AG08395 (cell line): ENCODE measurements around the gene ADD3.
A peak's percentile ranks its signal among the peaks of the same experiment; 100 is the strongest.

Experiments
- DNase-seq: peaks from one replicate; pipeline ENCODE4 v3.0.0; 2012; ENCODE audit warnings: mixed read lengths, low spot score

Gene ADD3

DNA sequence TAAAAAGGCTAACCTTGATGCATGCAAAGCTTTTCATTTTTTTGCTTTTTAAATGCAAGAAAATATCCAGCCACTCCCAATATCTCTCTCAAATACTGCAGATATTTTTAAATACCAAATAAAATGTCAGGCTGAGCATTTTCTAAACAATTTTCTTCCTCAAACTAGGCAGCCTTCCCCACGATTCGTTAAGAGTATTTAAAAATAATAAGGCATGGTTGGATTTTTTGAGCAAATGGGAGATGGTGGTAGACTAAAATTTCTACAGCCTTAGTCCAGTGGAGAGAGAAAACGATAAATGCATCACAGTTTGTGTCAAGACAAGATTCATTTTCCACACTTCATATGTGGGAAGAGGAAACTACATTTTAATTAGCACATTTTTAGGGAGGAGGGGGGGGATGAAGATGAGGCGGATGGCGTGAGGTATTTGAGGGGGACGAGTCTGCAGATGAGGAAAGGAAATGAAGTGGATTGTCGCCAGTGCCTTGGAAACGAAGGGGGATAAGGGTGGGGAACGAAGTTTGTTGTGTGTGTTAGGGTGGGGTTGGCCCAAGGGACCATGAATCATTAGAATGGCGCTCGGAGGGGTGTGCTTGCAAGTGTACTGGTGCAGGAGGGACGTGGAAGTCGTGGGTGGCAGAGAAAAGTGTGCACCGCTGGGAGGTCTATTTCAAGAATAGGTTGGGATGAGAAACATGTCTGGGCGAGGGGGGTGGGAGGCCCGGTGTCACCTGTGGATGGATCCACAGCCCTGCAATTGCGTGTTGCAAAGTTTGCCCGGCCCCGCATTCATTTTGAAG, 1.2 kb upstream of the ADD3 start:
- peak; percentile 76 for DNase-seq

- DNase-seq, result peak; percentile 42
These were observed 553 bp upstream of the ADD3 start for GRCh38 chr10:110007161-110007700.

DNA sequence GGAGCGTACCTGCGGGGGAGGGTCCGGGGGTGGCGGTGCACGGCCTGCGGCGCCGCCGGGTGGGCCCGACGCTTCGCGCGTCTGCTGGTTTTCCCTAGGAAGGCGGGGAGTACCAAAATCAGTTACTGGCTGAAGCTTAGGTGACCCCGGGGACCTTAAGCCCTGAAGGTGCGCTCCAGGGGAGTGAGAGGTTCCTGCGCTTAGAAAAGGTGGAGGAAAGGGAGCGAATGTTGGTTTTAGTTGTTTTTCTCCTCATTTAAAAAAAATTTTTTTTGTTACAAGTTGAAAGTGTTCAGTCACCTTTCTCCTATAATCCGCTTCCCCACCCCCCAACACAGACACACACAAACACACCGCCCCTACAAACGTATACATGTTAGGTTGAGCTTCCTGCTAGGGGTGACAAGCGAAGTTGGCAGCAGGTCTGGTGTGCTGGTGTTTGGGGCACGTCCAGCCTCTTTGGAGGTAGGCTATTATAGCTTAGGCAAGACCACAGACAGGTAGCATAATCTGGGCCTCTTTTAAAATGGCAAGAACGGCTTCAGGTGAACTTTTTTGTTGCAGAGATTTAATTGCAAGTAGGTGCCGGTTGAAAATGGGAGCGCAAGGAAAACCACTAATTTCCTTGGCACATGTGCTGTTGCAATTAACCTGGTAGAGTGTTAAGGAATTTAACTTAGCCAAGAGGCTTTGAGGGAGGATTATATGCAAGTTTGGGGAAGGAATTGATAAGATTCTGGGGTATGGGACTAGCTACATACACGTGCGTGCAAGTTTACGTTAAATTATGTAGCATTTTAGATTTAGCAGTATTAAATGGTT, 945 bp downstream of the ADD3 start:
- no peak for DNase-seq

DNA sequence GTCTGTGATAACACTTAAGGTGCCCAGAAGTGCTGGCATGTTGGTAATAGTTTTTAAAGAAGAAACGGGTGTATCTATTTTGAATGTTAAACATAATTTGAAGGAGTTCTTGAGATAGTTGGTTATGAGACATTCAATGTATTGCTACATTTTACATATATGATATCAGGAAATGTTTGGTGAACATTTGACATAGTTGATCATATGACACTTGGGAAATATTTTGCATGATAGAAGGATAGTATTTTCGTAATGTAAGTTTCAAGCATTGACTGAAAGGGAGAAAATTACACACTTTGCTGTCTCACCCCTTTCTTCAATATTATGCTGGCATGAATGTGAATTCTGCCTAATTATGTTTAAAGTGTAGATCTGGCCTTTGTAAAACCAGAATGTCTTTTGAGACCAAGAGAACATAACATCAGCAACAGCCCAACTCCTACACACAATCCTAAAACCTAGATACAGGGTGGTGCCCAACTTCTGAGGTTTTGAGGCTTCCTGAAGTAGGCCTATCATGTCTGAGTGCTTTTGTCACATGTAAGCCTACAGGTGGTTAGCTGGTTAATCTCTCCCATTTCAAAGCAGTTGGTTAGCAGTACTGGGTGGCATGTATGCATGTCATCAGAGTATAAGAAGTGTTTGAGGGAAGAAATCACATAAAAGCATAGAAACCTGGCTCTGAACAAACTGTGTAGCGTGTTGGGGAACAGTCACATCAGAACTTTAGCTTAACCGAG, 2.1 kb downstream of the ADD3 start:
- DNase-seq, result no peak

GRCh38 chr10:110010486-110011378, 2.9 kb downstream of the ADD3 start:
- DNase-seq, result no peak

DNA sequence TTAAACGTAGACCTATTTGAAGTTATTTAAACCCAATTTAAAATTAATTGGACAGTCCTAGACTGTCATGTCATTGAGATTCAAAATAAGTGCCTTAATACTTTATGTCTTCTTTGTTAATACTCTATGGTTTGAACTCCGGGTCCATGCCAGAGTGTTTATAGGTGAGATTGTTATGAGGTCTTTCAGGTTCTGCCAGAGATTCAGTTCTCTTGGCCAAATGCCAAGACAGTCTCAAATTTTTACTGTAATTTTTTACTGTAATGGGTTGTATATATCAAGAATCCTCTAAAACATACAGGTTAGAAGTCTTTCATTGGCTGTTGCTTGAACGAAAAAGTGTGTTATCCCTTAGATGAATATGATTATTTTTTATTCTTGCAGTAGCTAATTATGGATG, 3.9 kb downstream of the ADD3 start:
- DNase-seq, result no peak

DNA sequence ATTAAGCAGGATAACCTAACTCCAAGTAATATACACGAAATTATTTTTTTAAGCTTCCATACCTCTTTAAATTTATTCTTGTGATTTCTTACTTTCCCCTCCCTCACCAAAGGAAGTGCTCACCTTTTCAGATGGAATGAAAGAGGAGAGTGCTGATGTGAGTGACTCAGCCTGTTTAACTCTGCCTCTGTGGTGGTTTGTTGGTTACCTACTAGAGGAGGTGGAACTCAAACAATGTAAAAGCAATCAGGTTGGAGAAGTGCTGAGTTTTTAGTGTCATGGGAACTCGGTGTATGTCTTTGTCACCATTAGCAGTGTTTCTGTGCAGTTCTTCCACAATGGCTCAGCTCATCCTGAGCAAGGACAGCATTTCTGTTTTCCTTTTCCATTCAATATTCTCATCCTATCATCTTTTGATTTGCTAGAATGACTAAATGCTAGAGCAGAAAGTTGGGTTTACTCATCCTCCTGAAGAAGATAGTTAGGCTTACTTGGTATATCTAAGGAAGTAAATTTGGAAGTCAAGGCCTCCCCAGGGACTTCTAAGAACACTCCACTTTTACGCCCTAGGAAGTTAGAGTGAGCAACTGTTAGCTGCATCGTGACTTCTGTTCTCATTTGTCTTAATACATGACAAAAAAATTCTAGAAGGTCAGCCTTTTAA, 6.0 kb downstream of the ADD3 start:
- no peak for DNase-seq

DNA sequence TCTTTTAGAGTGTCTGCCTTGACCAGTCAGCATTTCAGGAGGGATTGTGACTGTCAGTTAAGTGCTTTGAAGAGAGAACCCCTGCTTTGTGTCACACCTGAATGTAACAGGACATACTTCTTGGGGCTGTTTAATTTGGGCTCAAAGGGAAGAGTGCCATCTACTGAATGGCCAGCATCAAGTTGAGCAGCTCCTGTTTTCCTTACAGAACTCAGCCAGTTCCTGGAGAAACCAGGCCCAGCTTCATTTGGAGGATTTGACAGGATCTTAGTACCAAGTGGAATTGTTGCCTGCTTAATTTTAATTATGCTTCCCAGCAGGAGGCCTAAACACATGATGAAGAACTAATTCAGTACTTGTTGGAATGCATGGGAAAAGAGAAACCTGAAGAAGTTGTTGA, 8.3 kb downstream of the ADD3 start:
- peak; percentile 15 for DNase-seq

DNA sequence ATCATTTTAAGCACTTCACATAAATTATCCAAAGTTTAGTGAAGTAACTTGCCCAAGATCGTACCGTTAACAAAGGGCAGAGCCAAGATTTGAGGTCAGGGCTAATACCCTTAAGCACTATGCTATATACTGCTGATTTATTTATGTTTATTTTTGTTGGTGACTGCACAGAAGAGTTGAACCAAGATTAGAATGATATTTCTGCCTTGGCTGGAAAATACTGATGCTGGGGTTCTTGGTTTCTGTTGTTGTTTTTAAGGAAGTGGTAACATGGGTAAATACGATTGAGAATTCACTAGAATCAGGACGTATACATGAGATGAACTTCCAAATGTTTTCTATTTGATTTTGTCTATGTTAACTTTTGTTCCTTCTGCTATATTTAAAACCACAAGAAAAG, 9.3 kb downstream of the ADD3 start:
- DNase-seq, result no peak

DNA sequence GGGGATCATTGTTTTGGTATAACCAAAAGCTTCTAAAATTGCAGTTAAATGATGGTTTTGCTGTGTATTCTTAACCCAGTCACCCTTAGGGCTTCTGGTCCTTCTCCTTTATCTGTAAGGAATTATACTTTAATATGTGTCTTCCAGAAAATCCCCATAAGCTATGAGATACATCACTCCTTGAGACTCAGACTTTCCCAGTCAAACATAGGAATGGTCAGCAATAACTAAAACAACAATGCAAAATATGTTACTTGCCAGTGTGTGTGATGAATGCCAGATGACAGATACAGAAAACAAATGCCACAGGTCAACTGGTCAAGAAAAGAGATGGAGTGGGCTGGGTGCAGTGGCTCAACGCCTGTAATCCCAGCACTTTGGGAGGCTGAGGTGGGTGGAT, 10.1 kb downstream of the ADD3 start:
- no peak for DNase-seq

DNA sequence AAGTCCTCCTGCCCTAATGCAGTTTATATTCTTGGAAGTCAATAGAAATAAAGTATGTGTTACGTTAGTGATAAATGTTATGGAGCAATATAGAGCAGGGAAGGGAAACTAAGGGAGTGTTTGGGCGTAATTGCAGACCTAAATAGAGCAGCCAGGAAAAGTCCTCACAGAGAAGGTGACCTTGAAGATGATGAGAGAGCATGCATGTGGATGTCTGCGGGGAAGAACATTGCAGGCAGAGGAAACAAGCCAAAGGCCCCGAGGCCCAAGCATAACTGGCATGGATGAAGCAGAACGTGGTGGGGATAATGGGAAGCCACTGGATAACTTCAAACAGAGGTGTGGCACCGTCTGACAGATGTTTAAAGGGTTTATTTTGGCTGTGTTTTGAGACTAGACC, 12.5 kb downstream of the ADD3 start:
- DNase-seq, result no peak

- no peak for DNase-seq
These were observed 15.1 kb downstream of the ADD3 start for GRCh38 chr10:110022716-110023504.

DNA sequence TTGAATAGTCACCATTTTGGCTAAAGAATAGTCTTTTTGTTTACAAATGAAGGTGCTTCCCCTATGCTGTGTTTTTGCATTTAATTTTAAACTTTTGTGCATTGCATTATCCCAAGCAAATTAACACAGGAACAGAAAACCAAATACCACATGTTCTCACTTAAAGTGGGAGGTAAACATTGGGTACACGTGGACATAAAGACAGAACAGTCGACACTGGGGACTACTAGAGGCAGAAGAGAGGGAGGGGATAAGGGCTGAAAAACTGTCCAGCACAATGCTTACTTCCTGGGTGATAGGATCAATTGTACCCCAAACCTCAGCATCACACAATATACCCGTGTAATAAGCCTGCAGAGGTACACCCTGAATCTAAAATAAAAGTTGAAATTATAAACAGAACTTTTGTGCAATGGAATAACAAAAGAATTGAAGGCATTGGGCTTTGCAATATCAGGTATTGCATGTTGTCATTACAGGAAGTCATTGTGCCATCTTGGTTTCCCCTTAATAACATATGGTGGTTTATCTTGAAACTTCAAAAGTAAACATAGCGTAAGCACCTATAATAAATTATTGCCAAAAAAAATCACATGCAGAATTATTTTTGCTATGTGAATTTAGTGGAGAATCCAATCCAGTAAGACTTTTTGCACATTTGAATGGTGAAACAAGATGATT, 16.1 kb downstream of the ADD3 start:
- DNase-seq, result no peak

DNA sequence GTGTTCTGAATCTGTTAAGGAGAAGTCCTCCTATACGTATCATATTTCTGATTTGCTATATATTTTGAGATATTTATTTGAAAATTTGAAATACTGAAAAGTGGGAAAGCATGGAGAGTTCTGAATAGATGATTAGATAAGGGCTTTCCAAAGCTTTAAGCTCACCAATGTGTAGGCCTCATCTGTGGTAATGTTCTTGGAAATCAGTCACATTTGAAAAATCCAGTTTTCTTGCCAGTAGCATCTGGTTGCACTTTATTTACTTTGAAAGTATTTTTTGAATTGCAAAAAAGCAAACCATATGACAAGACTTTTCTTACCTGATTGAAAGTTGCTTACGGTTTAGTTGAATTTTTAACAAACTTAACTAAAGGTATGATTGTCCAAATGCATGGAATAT, 21.7 kb downstream of the ADD3 start:
- DNase-seq, result peak; percentile 47

- DNase-seq, result no peak
These were observed 25.3 kb downstream of the ADD3 start for GRCh38 chr10:110032801-110033700.

DNA sequence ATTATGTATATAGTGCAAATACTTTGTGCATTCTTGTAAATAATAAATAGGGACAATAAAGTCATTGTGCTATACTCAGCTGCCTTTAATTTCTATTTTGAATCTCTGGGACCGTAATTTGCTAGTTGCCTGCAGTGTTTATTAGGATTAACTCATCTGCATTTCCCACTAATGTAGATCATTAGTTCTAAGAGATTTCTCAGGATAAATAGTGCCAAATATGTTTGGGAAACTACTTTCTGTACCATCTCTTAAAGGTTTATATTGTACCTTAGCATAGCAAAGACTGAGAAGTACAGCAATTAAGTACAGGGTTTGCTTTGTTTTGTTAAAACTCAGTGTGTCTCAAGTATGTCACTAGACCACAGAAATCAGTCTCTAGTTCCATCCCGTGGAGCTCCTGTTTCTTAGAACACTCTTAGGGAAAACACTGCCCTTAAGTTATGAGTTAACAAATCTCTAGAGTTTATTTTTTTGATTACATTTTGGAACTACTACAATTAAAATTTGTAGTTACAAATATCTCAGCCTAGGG, 26.0 kb downstream of the ADD3 start:
- DNase-seq, result no peak

- DNase-seq, result no peak
These were observed 26.8 kb downstream of the ADD3 start for GRCh38 chr10:110034596-110034995.
